NOMO-1 treated with DMSO at 0.1 percent for 48 hours (cell line): ENCODE results near the gene CCDC38.
A peak's percentile ranks its signal among the peaks of the same experiment; 100 is the strongest.

Experiments used
- DNase-seq: peaks from one replicate; lab custom pipeline; 2025; ENCODE audit not compliant: unreplicated experiment; lab: John Stamatoyannopoulos, UW

Gene CCDC38

GRCh38 chr12:95962222-95962621, 19.8 kb upstream of the CCDC38 start:
- no peak for DNase-seq

DNA sequence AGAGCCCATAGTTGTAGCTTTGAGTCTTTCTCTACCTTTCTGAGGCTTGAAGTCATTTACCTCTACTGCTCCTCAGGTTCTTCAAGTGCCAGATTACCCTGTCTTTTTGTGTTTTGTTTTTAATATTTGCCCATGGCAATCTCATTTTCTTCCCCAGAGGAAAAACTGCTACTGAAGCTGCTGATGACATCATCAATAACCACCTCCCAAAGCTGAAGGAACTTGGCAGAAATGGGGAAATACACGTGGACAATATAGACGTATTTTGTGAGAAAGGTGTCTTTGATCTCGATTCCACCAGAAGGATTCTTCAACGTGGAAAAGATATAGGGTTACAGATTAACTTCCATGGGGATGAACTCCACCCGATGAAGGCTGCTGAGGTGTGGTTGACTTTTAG, 17.8 kb upstream of the CCDC38 start:
- no peak for DNase-seq

DNA sequence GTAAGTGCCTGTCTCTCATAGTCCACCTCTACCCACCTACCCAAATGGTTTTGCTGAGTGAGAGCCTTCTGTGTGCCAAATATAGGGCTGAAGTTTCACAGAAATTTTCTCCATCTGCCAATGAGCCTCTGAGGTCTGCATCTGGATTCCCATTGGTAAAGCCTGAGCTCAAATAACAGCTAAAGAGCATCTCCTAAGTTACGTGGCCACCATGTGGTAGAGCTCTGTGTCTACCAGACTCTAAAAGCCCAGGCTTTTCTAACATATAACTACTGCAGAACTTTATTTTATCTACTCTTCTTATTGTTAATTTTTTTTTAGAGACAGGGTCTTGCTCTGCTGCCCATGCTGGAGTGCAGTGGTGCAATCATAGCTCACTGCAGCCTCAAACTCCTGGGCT, 16.7 kb upstream of the CCDC38 start:
- peak; percentile 21 for DNase-seq

DNA sequence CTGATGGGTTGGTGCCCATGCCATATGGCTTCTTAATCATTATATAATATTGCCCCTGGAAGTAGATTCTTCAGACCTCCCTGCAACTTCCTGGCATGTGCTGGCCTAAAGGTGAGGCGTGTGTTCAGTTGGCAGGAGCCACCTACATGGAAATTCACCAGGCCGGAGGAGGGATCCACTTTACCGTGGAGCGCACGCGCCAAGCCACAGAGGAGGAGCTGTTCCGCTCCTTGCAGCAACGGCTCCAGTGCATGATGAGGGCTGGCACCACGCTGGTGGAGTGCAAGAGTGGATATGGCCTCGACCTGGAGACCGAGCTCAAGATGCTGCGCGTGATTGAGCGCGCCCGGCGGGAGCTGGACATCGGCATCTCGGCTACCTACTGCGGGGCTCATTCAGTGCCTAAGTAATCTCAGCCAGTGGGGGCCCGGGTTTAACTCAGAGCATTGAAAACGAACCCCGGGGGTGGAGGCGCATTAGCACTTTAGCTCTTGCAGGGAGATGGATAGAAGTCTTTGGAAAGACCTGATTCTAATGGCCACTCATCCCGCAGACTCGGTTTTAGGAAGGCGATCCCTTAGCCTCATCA, 14.2 kb upstream of the CCDC38 start:
- no peak for DNase-seq

- DNase-seq = no peak
Observed at GRCh38 chr12:95955549-95956159, 13.2 kb upstream of the CCDC38 start.

GRCh38 chr12:95953000-95953399, 10.6 kb upstream of the CCDC38 start:
- no peak for DNase-seq

GRCh38 chr12:95951515-95951914, 9.1 kb upstream of the CCDC38 start:
- peak; percentile 72 for DNase-seq

DNA sequence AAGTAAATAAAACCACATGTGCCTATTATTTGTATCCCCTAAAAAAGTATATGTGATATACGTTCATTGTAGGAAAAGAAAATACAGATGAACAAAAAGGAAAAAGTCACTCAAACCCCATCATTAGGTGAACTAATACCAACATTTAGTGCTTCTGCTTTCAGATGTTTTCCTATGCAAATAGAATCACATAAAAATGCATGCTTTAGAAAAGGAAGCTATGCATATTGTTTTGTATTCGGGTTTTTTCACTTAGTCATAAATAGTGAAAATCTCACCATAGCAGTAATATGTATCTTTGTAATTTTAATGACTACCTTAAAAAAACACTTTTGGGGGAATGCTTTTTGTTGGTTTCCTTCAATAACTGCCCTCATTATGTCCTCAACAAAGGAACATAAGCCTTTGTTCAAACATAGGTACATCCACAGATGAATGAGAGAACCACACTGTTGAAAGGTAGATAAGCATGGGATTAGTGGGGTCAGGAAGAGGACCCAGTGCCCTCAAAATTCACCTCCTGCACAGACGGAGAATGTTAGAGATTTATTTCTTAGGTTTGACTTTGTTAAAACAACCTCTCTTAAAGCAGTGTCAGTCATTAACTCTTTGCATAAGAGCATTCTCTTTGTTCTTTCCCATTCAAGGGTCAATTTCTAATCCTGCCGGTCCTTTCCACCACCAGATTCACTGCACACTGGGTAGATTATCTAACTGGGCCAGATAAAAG, 7.2 kb upstream of the CCDC38 start:
- DNase-seq = no peak

DNA sequence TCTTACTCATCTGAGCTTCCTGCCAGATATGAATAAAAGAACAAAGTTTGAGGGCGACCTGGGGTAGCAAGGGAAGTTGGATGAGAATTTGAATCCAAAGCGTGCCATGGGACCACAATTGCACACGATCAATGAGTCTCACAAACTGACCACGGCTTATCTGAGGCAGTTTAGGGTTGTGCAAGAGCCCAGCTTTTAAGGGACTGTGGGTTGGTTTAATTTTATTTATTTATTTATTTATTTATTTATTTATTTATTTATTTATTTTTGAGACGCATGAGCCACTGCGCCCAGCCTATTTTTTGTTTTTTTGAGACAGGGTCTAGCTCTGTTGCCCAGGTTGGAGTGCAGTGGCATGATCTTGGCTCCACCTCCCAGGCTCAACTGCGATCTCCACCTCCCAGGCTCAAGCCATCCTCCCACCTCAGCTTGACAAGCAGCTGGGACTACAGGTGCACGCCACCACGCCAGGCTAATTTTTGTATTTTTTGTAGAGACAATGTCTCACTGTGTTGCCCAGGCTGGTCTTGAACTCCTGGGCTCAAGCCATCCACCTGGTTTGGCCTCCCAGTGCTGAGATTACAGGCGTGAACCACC, 1.8 kb upstream of the CCDC38 start:
- no peak for DNase-seq

- peak; percentile 46 for DNase-seq
Observed at GRCh38 chr12:95943330-95943842, 972 bp upstream of the CCDC38 start, which contains the start of gene AMDHD1. AMDHD1 (plus strand) TSS chr12:95943331; CDS start chr12:95943399, 68 bp downstream.

- DNase-seq = no peak
Observed at GRCh38 chr12:95942101-95942523, 302 bp downstream of the CCDC38 start.

DNA sequence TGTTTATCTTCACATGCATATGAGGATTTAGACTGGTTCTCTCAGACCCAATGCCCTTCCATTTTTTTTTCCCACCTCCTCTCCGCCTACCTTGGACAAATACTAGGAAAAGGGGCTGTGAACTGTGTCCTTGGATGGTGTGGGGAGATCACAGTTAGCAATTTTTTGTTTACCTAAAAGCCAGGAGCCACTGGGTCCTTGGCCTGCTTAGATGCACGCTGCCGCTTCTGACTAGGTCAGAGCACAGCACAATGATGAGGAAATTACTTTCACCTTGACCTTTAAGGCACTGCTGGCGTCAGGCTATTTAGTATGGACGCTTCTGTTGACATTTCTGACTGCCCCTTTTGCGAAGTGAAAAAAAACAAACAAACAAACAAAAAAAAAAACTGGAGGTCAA, 1.9 kb downstream of the CCDC38 start:
- no peak for DNase-seq

DNA sequence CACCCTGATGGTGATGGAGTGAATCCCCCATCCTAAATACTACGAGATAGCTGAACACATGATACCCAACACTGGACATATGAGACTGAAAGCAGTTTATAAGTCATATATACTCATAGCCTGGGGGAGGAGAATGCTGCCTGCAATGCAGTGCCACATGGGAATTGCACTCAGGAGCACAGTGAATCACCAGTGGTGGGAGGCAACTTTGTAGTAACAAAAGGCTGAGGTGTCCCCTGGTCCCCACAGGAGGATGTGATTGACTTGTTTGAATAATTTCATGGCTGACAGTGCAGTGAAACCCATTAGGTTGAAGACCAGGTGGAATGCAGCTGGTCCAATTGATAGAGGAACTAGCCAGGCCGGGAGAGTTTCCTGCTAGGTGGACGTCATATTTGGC, 20.2 kb downstream of the CCDC38 start:
- DNase-seq = peak; percentile 57

DNA sequence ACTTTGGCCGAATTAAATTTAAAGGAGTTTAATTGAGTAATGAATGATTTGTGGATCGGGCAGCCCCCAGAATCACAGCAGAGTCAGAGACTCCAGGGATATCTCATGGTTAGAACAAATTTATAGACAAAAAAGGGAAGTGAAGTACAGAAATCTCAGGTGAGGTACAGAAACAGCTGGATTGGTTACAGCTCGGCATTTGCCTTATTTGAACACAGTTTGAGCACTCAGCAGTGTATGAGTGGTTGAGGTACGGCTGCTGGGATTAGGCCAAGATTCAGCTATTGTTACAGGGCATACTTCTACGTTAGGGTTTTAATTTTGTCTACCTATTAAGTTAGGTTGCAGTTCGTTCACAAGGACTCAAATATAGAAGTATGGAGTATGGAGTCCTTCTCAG, 23.3 kb downstream of the CCDC38 start:
- DNase-seq = no peak

DNA sequence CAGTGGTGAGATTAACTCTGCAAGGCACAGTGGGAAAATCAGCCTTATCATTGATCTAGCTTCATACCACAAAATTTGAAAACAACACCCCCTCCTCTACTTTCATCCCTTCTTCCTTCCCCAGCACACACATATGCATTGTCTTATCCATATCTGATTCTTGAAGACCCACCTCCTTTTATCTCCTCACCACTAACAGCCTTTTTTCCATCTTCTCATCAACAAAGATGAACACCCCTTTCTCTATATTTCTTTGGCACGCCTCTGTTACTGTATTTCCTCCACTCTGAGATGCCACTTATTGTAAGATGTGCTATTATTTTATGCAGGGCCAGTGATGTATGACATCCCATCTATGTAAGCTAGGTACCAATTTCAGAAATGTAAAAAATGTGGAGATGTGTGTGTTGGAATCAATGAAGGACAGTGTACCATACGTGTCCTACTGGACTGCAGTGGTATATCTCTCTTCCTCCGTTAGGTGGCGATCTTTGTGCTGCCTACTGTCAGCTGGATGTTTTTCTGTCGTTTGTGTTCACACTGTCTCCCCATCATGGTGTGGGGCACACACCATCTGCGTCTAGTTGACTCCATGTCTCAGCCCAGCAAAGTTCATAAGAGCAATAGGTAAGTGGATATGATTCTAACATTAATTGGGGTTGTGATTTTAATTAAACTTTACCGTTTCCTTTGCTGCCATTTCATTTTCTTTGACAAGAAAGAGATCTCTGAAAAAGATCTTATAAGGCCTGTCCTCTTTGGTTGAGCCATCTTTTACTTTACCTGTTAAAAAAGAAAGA, 24.0 kb downstream of the CCDC38 start:
- DNase-seq = peak; percentile 53

- no peak for DNase-seq
Observed at GRCh38 chr12:95909871-95910270, 32.5 kb downstream of the CCDC38 start.

GRCh38 chr12:95908573-95908972, 33.8 kb downstream of the CCDC38 start:
- DNase-seq = no peak

DNA sequence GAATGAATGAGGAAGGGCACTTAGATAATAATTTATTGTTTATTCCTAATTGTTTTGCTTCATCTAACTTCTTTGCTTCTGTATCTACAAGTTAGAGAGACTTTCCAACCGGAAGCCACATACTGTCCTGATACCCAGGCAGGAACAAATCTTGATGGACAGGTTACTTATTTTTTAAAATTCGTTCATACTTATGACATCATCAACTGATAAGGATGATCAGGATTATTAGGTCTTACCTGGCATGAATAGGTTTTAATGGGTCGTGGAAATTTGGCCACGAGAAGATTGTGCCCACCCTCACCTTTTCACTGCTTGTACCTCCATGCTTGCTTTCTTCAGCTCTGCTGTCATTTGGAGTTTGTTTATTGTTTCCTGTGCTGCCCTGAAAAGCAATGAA, 44.3 kb downstream of the CCDC38 start:
- DNase-seq = no peak

DNA sequence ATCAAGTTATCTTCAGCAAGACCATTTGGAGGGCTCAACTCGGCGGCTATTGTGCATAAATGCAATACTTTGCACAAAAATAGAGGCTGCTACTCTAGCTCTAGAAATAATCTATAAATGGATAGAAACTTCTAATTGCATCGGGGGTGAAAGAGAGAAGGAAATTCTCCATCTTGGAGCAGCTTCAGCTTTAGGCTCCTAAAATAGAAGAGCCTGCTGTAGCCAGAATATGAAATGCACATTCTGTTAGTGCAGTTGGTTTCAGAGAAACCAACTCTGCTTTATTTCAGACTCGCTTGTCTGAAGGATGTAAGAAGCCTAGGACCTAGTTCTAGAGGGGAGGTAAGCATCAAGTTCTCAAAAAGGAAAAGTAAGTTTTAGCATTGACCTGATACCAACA, 45.6 kb downstream of the CCDC38 start:
- no peak for DNase-seq

DNA sequence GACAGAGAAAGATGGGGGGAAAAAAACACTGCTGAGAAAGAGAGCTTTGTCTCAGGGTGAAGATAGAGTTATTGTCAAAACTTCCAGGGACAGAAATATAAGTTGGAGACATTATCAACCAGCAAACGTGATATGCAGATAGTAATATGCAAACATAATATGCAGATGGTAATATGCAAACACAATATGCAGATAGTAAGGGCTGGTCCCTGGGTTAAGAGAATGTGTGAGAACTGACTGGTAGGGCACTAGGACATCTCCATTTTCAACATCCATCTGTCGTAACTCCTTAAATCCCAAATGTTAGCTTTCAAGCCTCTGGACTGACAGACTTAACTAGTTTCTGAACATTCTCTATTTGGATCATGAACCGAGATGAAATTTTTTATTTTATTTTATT, 51.5 kb downstream of the CCDC38 start:
- DNase-seq = no peak

DNA sequence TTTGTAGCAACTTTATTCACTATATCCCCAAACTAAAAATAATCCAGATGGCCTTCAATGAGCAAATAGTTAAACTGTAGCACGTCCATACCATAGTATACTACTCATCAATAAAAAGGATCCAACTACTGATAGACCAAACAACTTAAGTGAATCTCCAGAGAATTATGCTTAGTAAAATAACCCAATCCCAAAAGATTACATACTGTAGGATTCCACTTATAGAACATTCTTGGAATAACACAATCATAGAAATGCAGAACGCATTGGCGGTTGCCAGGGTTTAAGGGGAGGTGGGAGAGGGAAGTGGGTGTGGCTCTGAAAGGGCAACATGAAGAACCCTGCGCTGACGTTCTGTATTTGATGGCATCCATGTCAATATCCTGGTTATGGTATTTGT, 55.1 kb downstream of the CCDC38 start:
- no peak for DNase-seq
